HCT116 (cell line): ENCODE measurements around the gene C2CD4B. TPM values are rescaled to one million over a fixed set of nuclear protein-coding genes. Genes with fewer than 3 reads are reported as not detected.

ENCODE experiments used
- ATAC-seq: fragments of 200-7000 bp; cut with Tn5 transposase; 2 replicates; pipeline ENCODE4 v1.9.1; 2020; ENCODE audit warnings: mild to moderate bottlenecking, moderate library complexity
- BruUV-seq: library from RNA; stranded (reverse); fragments of 400-500 nt; replicated peaks from 2 replicates; lab custom pipeline; 2021; lab: Mats Ljungman, UMichigan
- CTCF ChIA-PET: fragments of 300-600 bp; sonication (Branson Sonifier 250); formaldehyde crosslinking; loops from one replicate; lab custom pipeline; 2021; ENCODE audit warnings: antibody characterized with exemption; lab: Charles Lee
- POLR2A ChIA-PET: fragments of 300-600, 350-600 bp; sonication (Branson Sonifier 250); formaldehyde crosslinking; loops from one replicate; lab custom pipeline; 2021; ENCODE audit warnings: antibody characterized with exemption; lab: Charles Lee
- RAD21 ChIA-PET, 2 experiments: fragments of 300-600 bp; sonication (Branson Sonifier 250); formaldehyde crosslinking; loops; one replicate each; lab custom pipeline; 2023; ENCODE audit warnings: low total read pairs in 2 of 2; ENCODE audit not compliant: uncharacterized antibody in 2 of 2, unreplicated experiment in 2 of 2, low non-redundant PET in 1 of 2; lab: Charles Lee
- DNase-seq: peaks from one replicate; pipeline ENCODE4 v3.0.0-alpha.2; 2010; ENCODE audit warnings: low read depth, low spot score
- H2AFZ ChIP-seq: fragments of 200-600 bp; shearing (Covaris generic), sonication (generic); 2 replicates; pipeline ENCODE4 v1.6.1; 2017; ENCODE audit warnings: low read depth, mixed run types, mixed read lengths, antibody characterized with exemption, low read length; ENCODE audit not compliant: poor library complexity, severe bottlenecking
- H3K27ac ChIP-seq: 2 replicates; pipeline ENCODE4 v1.5.1; 2012; ENCODE audit warnings: low read depth, low read length
- H3K27me3 ChIP-seq: fragments of 200-600 bp; sonication (generic); 2 replicates; pipeline ENCODE4 v1.6.1; 2016; ENCODE audit warnings: mixed run types, low read length, mixed read lengths; ENCODE audit not compliant: insufficient read depth
- H3K36me3 ChIP-seq, 2 experiments: fragments of 200-500 bp in 1 of 2; fragments of 200-600 bp in 1 of 2; sonication (Bioruptor generic) in 1 of 2; sonication (generic) in 1 of 2; 2 replicates each; pipeline versions ENCODE4 v1.5.1 to v1.6.1; 2014 to 2016; ENCODE audit warnings: low read length in 2 of 2, inconsistent platforms in 1 of 2, mixed read lengths in 1 of 2, mixed run types in 1 of 2; ENCODE audit not compliant: insufficient read depth in 2 of 2, control insufficient read depth in 1 of 2
- H3K4me1 ChIP-seq, 2 experiments: fragments of 200-600 bp in 1 of 2; sonication (generic) in 1 of 2; 2 replicates each; pipeline versions ENCODE4 v1.5.1 to v1.6.1; 2012 to 2017; ENCODE audit warnings: low read length in 2 of 2, inconsistent platforms in 1 of 2, mild to moderate bottlenecking in 1 of 2, mixed read lengths in 1 of 2, mixed run types in 1 of 2, moderate library complexity in 1 of 2; ENCODE audit not compliant: insufficient read depth in 2 of 2, control insufficient read depth in 1 of 2
- H3K4me2 ChIP-seq: fragments of 200-600 bp; sonication (generic); 2 replicates; pipeline ENCODE4 v1.6.1; 2017; ENCODE audit warnings: mixed run types, low read length, mixed read lengths
- H3K4me3 ChIP-seq, 2 experiments: fragments of 200-600 bp in 1 of 2; sonication (generic) in 1 of 2; replicated peaks in 1 of 2; 2 replicates each; pipeline ENCODE4 v1.5.1; 2011 to 2016; ENCODE audit warnings: low read length in 2 of 2, control low read depth in 1 of 2, low read depth in 1 of 2, mild to moderate bottlenecking in 1 of 2, mixed read lengths in 1 of 2, mixed run types in 1 of 2
- H3K79me2 ChIP-seq: fragments of 200-600 bp; sonication (generic); 2 replicates; pipeline ENCODE4 v1.6.1; 2017; ENCODE audit warnings: mild to moderate bottlenecking, mixed run types, low read length, moderate library complexity, mixed read lengths; ENCODE audit not compliant: insufficient read depth
- H3K9ac ChIP-seq: fragments of 200-600 bp; sonication (generic); 2 replicates; pipeline ENCODE4 v1.6.1; 2016; ENCODE audit warnings: low read length, mixed read lengths
- H3K9me2 ChIP-seq: fragments of 200-600 bp; sonication (generic), shearing (Covaris generic); 2 replicates; pipeline ENCODE4 v1.6.1; 2017; ENCODE audit warnings: mixed run types, mild to moderate bottlenecking, moderate library complexity; ENCODE audit not compliant: insufficient read depth
- H3K9me3 ChIP-seq, 2 experiments: fragments of 200-500 bp in 1 of 2; fragments of 200-600 bp in 1 of 2; sonication (Bioruptor generic) in 1 of 2; sonication (generic) in 1 of 2; 2 replicates each; pipeline ENCODE4 v1.6.1; 2014 to 2017; ENCODE audit warnings: low read length in 2 of 2, mixed read lengths in 2 of 2, inconsistent platforms in 1 of 2, low read depth in 1 of 2, mild to moderate bottlenecking in 1 of 2, mixed run types in 1 of 2, moderate library complexity in 1 of 2; ENCODE audit not compliant: control insufficient read depth in 1 of 2, insufficient read depth in 1 of 2
- H4K20me1 ChIP-seq: fragments of 200-600 bp; sonication (generic), shearing (Covaris generic); 2 replicates; pipeline ENCODE4 v1.6.1; 2017; ENCODE audit warnings: mixed run types, mild to moderate bottlenecking, moderate library complexity; ENCODE audit not compliant: insufficient read depth
- ATF3 ChIP-seq: IDR thresholded peaks from 2 replicates; pipeline ENCODE4 v1.6.1; 2012
- CEBPB ChIP-seq: IDR thresholded peaks from 2 replicates; pipeline ENCODE4 v1.6.1; 2012; ENCODE audit warnings: low read depth
- CTCF ChIP-seq, 3 experiments: fragments of 200-600 bp in 1 of 3; sonication (generic) in 1 of 3; IDR thresholded peaks in 2 of 3; conservative IDR thresholded peaks in 1 of 3; 2 replicates each; pipeline ENCODE4 v1.5.1; 2012 to 2017; ENCODE audit warnings: low read depth in 2 of 3, low read length in 2 of 3, antibody characterized with exemption in 1 of 3, borderline replicate concordance in 1 of 3, control low read depth in 1 of 3, mild to moderate bottlenecking in 1 of 3, mixed read lengths in 1 of 3, mixed run types in 1 of 3, moderate library complexity in 1 of 3; ENCODE audit not compliant: insufficient read depth in 1 of 3
- EGR1 ChIP-seq: IDR thresholded peaks from 2 replicates; pipeline ENCODE4 v1.6.1; 2012; ENCODE audit warnings: low read depth
- ELF1 ChIP-seq: IDR thresholded peaks from 2 replicates; pipeline ENCODE4 v1.6.1; 2012; ENCODE audit warnings: low read depth, borderline replicate concordance
- EZH2 ChIP-seq: fragments of 200-600 bp; sonication (generic); IDR thresholded peaks from 2 replicates; pipeline ENCODE4 v1.6.1; 2017; ENCODE audit warnings: antibody characterized with exemption, mixed run types
- FOSL1 ChIP-seq: IDR thresholded peaks from 2 replicates; pipeline ENCODE4 v1.6.1; 2012; ENCODE audit warnings: low read depth
- JUND ChIP-seq: IDR thresholded peaks from 2 replicates; pipeline ENCODE4 v1.6.1; 2012
- RAD21 ChIP-seq: IDR thresholded peaks from 2 replicates; pipeline ENCODE4 v1.6.1; 2012; ENCODE audit warnings: low read depth, mild to moderate bottlenecking
- YY1 ChIP-seq: IDR thresholded peaks from 2 replicates; pipeline ENCODE4 v1.6.1; 2011; ENCODE audit warnings: low read length, low read depth, moderate library complexity, mild to moderate bottlenecking; ENCODE audit not compliant: insufficient replicate concordance; ENCODE audit errors: extremely low read depth
- ZBTB33 ChIP-seq: IDR thresholded peaks from 2 replicates; pipeline ENCODE4 v1.6.1; 2011; ENCODE audit warnings: mild to moderate bottlenecking, low read length, moderate library complexity; ENCODE audit not compliant: insufficient replicate concordance; ENCODE audit errors: extremely low read depth
- ZFX ChIP-seq: fragments of 450-650 bp; IDR thresholded peaks from 2 replicates; pipeline ENCODE4 v1.6.1; 2017
- ZNF274 ChIP-seq: fragments of 200-500 bp; sonication (Bioruptor generic); IDR thresholded peaks from 2 replicates; pipeline ENCODE4 v1.6.1; 2014; ENCODE audit warnings: mild to moderate bottlenecking, low read depth, low read length, inconsistent platforms
- intact Hi-C: fragments of 100-400 bp; cut with micrococcal nuclease; formaldehyde crosslinking; loops from 2 replicates; pipeline ENCODE4 v1.10.0; 2022
- total RNA-seq: library from RNA; stranded (reverse); gene quantifications from one replicate; pipeline ENCODE4 v1.2.1, GENCODE V29; 2021; ENCODE audit not compliant: unreplicated experiment

The C2CD4B gene
- total RNA-seq, 1 experiment from 2014 or later: not detected

- TF ChIP-seq EZH2: no peak
- TF ChIP-seq JUND: no peak
- TF ChIP-seq RAD21: no peak
- TF ChIP-seq ATF3: no peak
- TF ChIP-seq CEBPB: no peak
- no peak for TF ChIP-seq CTCF (IDR thresholded peaks at IDR 0.05 in 2 of 3, conservative IDR thresholded peaks at IDR 0.05 in 1 of 3; ENCODE audit: borderline replicate concordance in 1 of 3, insufficient read depth in 1 of 3, low read depth in 2 of 3, low read length in 2 of 3)
- no peak for TF ChIP-seq ELF1
- no peak for TF ChIP-seq ZFX
- no peak for TF ChIP-seq FOSL1
- TF ChIP-seq ZBTB33: no peak
- TF ChIP-seq YY1: no peak
- no peak for TF ChIP-seq EGR1
- TF ChIP-seq ZNF274: no peak
- no peak for ATAC-seq
- no peaks in the 10 kb centered on the region for H3K79me2 ChIP-seq
- no peaks in the 10 kb centered on the region for H3K36me3 ChIP-seq
- no peaks in the 10 kb centered on the region for H3K27me3 ChIP-seq
- H3K27ac ChIP-seq: no peak overlapping the region
- CTCF ChIA-PET: no interaction called here
- H3K4me1 ChIP-seq: no peaks in the 10 kb centered on the region
- no peaks in the 10 kb centered on the region for H3K9me3 ChIP-seq
- POLR2A ChIA-PET: no interaction called here
- no peak overlapping the region for H3K9ac ChIP-seq
- H2AFZ ChIP-seq: no peak overlapping the region
- no peaks in the 10 kb centered on the region for H3K9me2 ChIP-seq
- no TSS peak for BruUV-seq
- RAD21 ChIA-PET: no interaction called here
- no peak overlapping the region for H3K4me3 ChIP-seq
- H3K4me2 ChIP-seq: no peak overlapping the region
- DNase-seq: no peak
- intact Hi-C loops: no loop called here
- no peaks in the 10 kb centered on the region for H4K20me1 ChIP-seq
Observed at GRCh38 chr15:62164014-62164395, 1.1 kb downstream of the C2CD4B start.
